ENCODE measurements around the gene SVEP1. TPM values are rescaled to one million over a fixed set of nuclear protein-coding genes. Genes with fewer than 3 reads are reported as not detected.

Gene SVEP1
- total RNA-seq, 1 donor from 2014 or later = 0.35 TPM

DNA sequence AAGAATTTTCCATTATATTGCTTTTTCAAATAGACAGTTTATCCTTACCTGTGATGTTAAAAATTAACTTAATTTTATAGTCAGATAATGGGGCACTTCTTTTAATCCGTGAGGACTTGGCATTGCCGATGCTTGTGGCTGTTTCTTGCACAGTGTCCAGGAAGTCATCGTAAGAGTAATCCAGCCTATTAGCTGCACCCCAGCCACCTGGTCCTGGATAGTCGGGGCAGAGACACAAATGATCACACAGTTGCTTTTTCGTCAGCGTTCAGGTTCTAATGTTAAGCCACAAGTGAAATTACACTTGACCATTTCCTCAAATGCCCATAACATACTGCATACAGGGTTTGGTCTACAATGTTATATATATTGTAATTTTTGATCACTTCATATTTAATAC, 107.4 kb downstream of the SVEP1 start:
- TF ChIP-seq, protein P1, sequence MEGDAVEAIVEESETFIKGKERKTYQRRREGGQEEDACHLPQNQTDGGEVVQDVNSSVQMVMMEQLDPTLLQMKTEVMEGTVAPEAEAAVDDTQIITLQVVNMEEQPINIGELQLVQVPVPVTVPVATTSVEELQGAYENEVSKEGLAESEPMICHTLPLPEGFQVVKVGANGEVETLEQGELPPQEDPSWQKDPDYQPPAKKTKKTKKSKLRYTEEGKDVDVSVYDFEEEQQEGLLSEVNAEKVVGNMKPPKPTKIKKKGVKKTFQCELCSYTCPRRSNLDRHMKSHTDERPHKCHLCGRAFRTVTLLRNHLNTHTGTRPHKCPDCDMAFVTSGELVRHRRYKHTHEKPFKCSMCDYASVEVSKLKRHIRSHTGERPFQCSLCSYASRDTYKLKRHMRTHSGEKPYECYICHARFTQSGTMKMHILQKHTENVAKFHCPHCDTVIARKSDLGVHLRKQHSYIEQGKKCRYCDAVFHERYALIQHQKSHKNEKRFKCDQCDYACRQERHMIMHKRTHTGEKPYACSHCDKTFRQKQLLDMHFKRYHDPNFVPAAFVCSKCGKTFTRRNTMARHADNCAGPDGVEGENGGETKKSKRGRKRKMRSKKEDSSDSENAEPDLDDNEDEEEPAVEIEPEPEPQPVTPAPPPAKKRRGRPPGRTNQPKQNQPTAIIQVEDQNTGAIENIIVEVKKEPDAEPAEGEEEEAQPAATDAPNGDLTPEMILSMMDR (conservative IDR thresholded peaks at IDR 0.05; ENCODE audit: low read depth, low read length) = no peak

DNA sequence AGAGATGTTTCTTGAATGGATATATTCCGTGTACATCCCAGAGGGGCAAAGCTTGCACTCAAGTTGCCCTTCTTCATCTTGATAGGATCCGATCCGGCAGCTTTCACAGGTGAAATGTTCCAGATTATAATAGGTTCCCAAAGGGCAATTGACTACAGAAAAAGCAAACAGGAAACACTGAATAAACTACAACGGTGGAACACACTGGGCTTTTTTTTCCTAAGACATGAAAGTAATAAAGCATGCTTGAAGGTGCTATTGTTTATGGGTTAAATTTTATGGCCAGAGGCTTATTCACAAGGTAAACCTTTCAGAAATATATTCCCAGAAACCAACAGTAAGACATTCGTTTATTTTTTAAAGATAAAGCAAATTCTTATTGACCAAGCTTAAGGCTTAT, 110.6 kb downstream of the SVEP1 start:
- DNase-seq (ENCODE audit: low read depth) = no peak
- no peak overlapping the region for H3K4me3 ChIP-seq (ENCODE audit: low read depth, low read length)
- TF ChIP-seq, protein P1 (conservative IDR thresholded peaks at IDR 0.05; ENCODE audit: low read depth, low read length) = no peak

More for the DNA sequence above, 107.4 kb downstream of the SVEP1 start:
- no peak for DNase-seq (ENCODE audit: low read depth)
- no peak overlapping the region for H3K4me3 ChIP-seq (ENCODE audit: low read depth, low read length)

DNA sequence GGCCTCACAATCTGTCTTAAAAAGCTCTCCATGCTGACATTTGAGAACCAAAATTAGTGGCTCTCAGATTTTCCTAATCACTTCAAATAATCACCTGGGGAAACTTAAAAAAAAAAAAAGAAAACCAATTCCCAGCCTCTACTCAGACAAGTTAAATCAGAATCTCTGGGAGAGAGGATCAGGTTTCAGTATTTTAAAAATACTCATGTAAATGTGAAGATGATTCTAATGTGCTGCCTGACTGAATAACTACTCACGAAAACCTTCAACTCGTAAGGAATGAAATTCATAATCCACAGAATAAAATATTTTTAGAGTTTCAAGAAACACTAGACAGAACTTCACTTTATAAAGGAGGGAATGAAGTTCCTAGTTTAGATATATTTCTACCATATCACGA, 114.4 kb downstream of the SVEP1 start:
- TF ChIP-seq, protein P1 (conservative IDR thresholded peaks at IDR 0.05; ENCODE audit: low read depth, low read length) = no peak
- no peak for DNase-seq (ENCODE audit: low read depth)
- no peak overlapping the region for H3K4me3 ChIP-seq (ENCODE audit: low read depth, low read length)

DNA sequence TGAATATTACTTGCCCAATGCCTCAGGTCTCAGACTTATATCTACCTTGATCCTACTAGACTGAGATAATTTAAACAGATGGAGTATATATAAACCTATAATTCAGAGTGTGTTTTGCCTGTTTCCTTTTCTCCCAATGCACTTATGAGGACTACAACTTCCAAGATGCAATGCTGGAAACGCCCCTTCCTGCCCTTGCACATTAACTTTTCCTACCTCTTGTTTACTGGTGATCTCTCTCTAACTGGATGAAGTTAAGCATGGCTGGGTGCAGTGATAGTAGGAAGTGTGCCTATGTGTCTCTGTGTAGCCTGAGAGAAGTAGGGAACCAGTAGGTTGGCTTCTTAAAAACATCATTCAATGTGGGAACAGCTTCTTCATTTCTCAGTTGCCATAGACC, 115.2 kb downstream of the SVEP1 start:
- TF ChIP-seq, protein P1 (conservative IDR thresholded peaks at IDR 0.05; ENCODE audit: low read depth, low read length) = no peak
- no peak for DNase-seq (ENCODE audit: low read depth)
- H3K4me3 ChIP-seq (ENCODE audit: low read depth, low read length) = no peak overlapping the region

DNA sequence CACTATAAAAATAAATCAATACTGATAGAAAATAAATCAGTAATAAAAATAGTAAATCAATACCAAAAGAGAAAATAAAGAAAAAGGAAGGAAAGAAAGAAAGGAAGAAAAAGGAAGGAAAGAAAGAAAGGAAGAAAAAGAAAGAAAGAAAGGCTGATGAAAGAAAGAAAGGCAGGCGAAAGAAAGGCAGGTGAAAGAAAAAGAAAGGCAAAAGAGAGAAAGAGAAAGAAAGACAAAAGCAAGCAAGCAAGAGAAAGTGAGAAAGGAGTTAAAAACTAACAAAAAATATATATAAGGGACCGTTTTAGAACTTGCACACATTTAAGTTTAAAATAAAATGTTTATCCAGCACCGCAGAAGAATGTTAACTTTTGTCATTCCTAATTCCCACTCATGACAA, 116.0 kb downstream of the SVEP1 start:
- no peak for DNase-seq (ENCODE audit: low read depth)
- TF ChIP-seq, protein P1 (conservative IDR thresholded peaks at IDR 0.05; ENCODE audit: low read depth, low read length) = no peak
- no peak overlapping the region for H3K4me3 ChIP-seq (ENCODE audit: low read depth, low read length)

DNA sequence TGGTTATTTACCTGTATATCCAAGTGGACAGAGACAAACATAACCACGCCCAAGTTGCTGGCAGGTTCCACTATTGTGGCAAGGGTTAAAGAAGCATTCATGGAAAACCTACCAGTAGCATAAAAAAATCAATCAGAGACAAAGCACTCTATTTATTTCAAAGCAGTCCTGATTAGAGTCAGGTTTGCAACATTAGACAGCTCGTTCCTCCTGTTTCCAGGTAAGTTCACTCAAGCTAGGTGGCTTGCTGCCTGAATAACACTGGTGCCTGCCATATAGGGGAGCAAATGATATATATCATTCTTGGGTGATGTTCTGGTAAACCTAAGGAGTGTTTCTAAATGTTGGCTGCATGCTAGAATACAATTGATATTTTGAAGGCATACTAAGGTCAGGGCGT, 122.3 kb downstream of the SVEP1 start:
- no peak overlapping the region for H3K4me3 ChIP-seq (ENCODE audit: low read depth, low read length)
- TF ChIP-seq, protein P1 (conservative IDR thresholded peaks at IDR 0.05; ENCODE audit: low read depth, low read length) = no peak
- no peak for DNase-seq (ENCODE audit: low read depth)

DNA sequence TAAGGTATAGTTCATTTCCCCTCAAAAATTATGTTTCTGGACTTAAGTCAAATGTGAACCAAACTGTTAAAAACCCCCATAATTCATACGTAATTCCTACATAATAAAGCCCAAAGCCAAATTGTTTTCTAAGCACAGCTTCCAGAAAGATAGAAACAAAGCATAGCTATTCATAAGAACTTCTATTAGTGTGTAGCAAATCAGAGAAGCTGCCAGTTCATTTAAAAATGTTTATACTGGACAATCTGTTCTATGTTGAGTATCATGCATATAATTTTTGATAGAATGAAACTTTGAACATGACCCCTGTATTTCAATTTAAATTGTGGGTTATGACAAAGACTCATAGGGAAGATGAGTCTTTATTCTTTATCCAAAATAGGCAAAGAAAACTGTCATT, 122.9 kb downstream of the SVEP1 start:
- H3K4me3 ChIP-seq (ENCODE audit: low read depth, low read length) = no peak overlapping the region
- no peak for DNase-seq (ENCODE audit: low read depth)
- TF ChIP-seq, protein P1 (conservative IDR thresholded peaks at IDR 0.05; ENCODE audit: low read depth, low read length) = no peak

Data from epithelial cell of proximal tubule (primary cell).